ENCODE results near the gene ZNF710.

DNA sequence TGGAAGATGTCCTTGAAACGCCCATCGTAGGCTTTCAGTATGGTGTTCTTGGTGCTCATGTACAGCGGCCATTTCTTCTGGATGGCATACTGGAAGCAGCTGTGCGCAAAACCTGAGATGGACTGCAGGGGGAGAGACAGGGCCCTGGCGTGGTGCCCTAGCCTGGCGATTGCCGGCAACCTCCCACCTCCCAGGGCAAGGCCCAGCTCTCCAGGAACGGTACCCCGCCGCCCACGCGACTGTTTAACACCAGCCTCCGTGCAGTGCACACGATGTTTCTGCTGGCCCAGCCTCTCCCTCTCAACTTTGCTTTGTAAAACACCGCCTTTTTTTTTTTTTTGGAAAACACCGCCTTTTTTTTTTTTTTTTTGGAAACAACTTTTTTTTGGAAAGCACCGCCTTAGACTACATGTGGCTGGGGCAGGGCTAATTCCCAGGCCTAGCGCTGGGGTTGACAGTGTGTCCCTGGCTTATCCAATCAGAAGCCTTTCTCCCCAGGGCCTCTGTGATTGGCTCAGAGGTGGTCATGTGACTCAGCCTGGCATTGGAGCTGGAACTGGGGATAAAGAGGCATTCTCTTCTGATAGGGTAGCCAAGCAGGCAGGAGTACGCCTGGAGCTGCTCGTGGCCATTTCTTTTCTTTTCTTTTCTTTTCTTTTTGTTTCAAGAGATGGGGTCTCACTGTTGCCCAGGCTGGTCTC is 86.5 kb downstream of the ZNF710 start:
- TF ChIP-seq ELF3 (CRISPR knock-in tag; IDR thresholded peaks at IDR 0.05) = no peak
- TF ChIP-seq PHF20 (CRISPR knock-in tag; IDR thresholded peaks at IDR 0.05) = no peak
- peak; percentile 34; the same call in 1 of the 2 replicates for TF ChIP-seq RAD51 (IDR thresholded peaks at IDR 0.05; ENCODE audit: borderline replicate concordance)
- no peak for TF ChIP-seq SMARCC2 (IDR thresholded peaks at IDR 0.05)
- no peak for TF ChIP-seq TOE1 (CRISPR knock-in tag; IDR thresholded peaks at IDR 0.05)
- TF ChIP-seq, protein P1, sequence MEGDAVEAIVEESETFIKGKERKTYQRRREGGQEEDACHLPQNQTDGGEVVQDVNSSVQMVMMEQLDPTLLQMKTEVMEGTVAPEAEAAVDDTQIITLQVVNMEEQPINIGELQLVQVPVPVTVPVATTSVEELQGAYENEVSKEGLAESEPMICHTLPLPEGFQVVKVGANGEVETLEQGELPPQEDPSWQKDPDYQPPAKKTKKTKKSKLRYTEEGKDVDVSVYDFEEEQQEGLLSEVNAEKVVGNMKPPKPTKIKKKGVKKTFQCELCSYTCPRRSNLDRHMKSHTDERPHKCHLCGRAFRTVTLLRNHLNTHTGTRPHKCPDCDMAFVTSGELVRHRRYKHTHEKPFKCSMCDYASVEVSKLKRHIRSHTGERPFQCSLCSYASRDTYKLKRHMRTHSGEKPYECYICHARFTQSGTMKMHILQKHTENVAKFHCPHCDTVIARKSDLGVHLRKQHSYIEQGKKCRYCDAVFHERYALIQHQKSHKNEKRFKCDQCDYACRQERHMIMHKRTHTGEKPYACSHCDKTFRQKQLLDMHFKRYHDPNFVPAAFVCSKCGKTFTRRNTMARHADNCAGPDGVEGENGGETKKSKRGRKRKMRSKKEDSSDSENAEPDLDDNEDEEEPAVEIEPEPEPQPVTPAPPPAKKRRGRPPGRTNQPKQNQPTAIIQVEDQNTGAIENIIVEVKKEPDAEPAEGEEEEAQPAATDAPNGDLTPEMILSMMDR (CRISPR knock-in tag; IDR thresholded peaks at IDR 0.05) = no peak
- no peak for TF ChIP-seq MAX (IDR thresholded peaks at IDR 0.05)
- TF ChIP-seq, protein P2, sequence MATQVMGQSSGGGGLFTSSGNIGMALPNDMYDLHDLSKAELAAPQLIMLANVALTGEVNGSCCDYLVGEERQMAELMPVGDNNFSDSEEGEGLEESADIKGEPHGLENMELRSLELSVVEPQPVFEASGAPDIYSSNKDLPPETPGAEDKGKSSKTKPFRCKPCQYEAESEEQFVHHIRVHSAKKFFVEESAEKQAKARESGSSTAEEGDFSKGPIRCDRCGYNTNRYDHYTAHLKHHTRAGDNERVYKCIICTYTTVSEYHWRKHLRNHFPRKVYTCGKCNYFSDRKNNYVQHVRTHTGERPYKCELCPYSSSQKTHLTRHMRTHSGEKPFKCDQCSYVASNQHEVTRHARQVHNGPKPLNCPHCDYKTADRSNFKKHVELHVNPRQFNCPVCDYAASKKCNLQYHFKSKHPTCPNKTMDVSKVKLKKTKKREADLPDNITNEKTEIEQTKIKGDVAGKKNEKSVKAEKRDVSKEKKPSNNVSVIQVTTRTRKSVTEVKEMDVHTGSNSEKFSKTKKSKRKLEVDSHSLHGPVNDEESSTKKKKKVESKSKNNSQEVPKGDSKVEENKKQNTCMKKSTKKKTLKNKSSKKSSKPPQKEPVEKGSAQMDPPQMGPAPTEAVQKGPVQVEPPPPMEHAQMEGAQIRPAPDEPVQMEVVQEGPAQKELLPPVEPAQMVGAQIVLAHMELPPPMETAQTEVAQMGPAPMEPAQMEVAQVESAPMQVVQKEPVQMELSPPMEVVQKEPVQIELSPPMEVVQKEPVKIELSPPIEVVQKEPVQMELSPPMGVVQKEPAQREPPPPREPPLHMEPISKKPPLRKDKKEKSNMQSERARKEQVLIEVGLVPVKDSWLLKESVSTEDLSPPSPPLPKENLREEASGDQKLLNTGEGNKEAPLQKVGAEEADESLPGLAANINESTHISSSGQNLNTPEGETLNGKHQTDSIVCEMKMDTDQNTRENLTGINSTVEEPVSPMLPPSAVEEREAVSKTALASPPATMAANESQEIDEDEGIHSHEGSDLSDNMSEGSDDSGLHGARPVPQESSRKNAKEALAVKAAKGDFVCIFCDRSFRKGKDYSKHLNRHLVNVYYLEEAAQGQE (IDR thresholded peaks at IDR 0.05; ENCODE audit: borderline replicate concordance in 1 of 2, low read depth in 1 of 2, low read length in 2 of 2) = no peak
- TF ChIP-seq TCF7 (IDR thresholded peaks at IDR 0.05; ENCODE audit: low read depth) = no peak

Measured in HepG2 (cell line).